BLaER1 (cell line): ENCODE data around the gene ARHGDIA.

Experiments
- H3K27ac ChIP-seq: shearing (Covaris generic); formaldehyde crosslinking; 2 replicates; pipeline ENCODE4 v1.8.1; 2022
- H3K27me3 ChIP-seq: shearing (Covaris generic); formaldehyde crosslinking; 2 replicates; pipeline ENCODE4 v1.8.1; 2022
- H3K36me3 ChIP-seq: shearing (Covaris generic); formaldehyde crosslinking; 2 replicates; pipeline ENCODE4 v1.8.1; 2022
- H3K4me1 ChIP-seq: shearing (Covaris generic); formaldehyde crosslinking; 2 replicates; pipeline ENCODE4 v1.8.1; 2022
- H3K4me2 ChIP-seq: shearing (Covaris generic); formaldehyde crosslinking; 2 replicates; pipeline ENCODE4 v1.8.1; 2022
- H3K4me3 ChIP-seq: shearing (Covaris generic); formaldehyde crosslinking; 2 replicates; pipeline ENCODE4 v1.8.1; 2022
- H3K9ac ChIP-seq: shearing (Covaris generic); formaldehyde crosslinking; 2 replicates; pipeline ENCODE4 v1.8.1; 2022
- H3K9me3 ChIP-seq: shearing (Covaris generic); formaldehyde crosslinking; 2 replicates; pipeline ENCODE4 v1.8.1; 2022
- H4K20me1 ChIP-seq: shearing (Covaris generic); formaldehyde crosslinking; 2 replicates; pipeline ENCODE4 v1.8.1; 2022
- Cebpa-rat ChIP-seq: shearing (Covaris generic); IDR thresholded peaks from 2 replicates; pipeline ENCODE4 v1.8.1; 2022

ARHGDIA gene

GRCh38 chr17:81906476-81907218 is 35.5 kb upstream of the ARHGDIA start:
- H4K20me1 ChIP-seq = peaks cover 77% of the 10 kb centered on the region
- H3K4me3 ChIP-seq = no peak overlapping the region
- H3K4me1 ChIP-seq = peaks cover 69% of the 10 kb centered on the region
- H3K27me3 ChIP-seq = peaks cover 28% of the 10 kb centered on the region
- TF ChIP-seq Cebpa-rat = no peak
- no peaks in the 10 kb centered on the region for H3K9me3 ChIP-seq
- no peak overlapping the region for H3K27ac ChIP-seq
- peaks cover 70% of the 10 kb centered on the region for H3K36me3 ChIP-seq
- no peak overlapping the region for H3K9ac ChIP-seq
- H3K4me2 ChIP-seq = no peak overlapping the region

DNA sequence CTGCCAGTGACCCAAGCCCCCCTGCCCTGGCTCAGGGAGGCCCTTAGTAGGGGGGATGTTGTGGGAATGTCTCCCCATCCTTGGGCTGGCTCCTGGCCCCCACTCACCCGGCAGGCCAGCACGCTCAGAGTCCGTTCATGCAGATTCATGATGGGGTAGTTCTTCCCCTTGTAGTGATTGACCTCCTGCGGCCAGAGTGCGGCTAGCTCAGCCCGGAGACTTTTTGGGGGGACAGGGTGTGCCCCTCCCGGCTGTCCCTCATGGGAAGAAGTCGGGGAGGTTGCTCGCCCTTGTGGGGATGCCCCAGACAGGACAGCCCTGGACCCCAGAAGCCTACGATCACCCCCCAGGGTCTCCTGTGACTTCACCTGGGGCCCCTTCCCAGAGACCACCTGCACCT is 34.9 kb upstream of the ARHGDIA start:
- Histone ChIP-seq H3K36me3 (peaks cover 74% of the 10 kb centered on the region), H3K4me3 (no peak overlapping the region), H3K4me1 (peaks cover 67% of the 10 kb centered on the region), H4K20me1 (peaks cover 81% of the 10 kb centered on the region), H3K9ac (no peak overlapping the region), H3K27me3 (peaks cover 35% of the 10 kb centered on the region), H3K27ac (no peak overlapping the region), H3K9me3 (no peaks in the 10 kb centered on the region), H3K4me2 (no peak overlapping the region; the same call in 1 of the 2 replicates)
- no peak for TF ChIP-seq Cebpa-rat

DNA sequence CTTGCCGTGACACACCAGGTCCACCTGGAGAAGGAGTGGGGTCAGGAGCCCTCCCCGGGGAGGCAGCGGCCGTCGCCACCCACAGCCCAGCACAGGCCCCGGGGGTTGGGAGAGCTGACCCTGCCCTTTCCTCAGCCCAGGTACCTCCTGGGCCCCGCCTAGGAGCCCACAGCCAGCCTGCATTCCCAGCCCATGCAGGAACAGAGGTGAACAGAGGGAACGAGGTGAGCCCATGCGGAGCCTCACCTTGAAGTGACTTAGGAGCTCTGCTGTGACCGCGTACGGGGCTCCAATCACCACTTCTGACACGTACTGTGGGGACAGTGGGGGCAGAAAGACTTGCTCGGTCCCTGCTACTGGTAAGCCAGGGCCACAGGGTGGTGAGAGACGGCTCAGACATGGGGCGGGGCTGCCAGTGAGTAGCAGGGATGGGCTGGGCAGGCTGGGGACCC is 34.3 kb upstream of the ARHGDIA start:
- TF ChIP-seq Cebpa-rat = no peak
- no peaks in the 10 kb centered on the region for H3K9me3 ChIP-seq
- no peak overlapping the region for H3K4me3 ChIP-seq
- no peak overlapping the region for H3K9ac ChIP-seq
- peaks cover 81% of the 10 kb centered on the region for H4K20me1 ChIP-seq
- H3K36me3 ChIP-seq = peaks cover 80% of the 10 kb centered on the region
- no peak overlapping the region for H3K27ac ChIP-seq
- peak overlapping the region; percentile 76 for H3K4me2 ChIP-seq
- peaks cover 64% of the 10 kb centered on the region for H3K4me1 ChIP-seq
- peaks cover 40% of the 10 kb centered on the region for H3K27me3 ChIP-seq

GRCh38 chr17:81904600-81905423 is 33.7 kb upstream of the ARHGDIA start:
- no peak for TF ChIP-seq Cebpa-rat
- Histone ChIP-seq H3K4me3 (no peak overlapping the region), H3K9me3 (no peaks in the 10 kb centered on the region), H3K36me3 (peaks cover 86% of the 10 kb centered on the region), H3K27me3 (peaks cover 43% of the 10 kb centered on the region), H3K4me1 (peaks cover 58% of the 10 kb centered on the region), H3K4me2 (peak overlapping the region; percentile 76), H3K27ac (no peak overlapping the region), H3K9ac (peak overlapping the region; percentile 14; the same call in 1 of the 2 replicates), H4K20me1 (peaks cover 81% of the 10 kb centered on the region)

DNA sequence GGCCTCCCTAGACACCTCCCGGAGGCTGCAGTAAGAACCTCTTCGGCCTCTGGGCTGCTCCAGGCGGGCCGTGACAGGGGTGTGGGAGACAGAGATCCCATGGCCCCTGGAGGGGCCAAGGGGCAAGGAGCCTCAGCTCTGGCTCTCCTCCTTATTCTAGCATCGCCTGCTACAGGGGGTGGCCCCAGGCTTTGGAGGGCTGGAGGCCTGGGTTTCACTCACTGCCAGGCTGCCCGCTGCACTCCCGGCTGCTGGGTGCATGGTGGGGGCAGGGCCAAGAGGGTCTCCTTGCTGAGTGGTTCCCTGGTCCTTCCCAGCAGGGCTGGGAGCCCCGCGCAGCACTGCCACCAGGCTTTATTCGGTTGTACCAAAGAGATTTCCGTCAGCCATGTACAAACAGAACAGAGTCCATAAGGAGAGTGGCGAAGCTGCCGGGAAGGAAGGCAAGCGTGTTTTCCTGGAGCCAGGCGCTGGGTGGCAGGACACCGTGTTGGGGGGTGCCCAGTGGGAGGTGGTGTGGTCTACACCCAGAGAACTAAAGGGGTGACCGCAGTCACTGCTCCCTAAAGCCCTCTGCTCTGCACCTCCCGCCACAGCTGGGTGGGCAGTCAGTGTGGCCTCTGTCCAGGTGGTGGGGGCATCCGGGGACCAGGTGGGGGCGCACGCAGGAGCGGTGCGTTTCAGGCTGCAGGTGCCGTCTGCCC is 32.9 kb upstream of the ARHGDIA start:
- Histone ChIP-seq H4K20me1 (peaks cover 82% of the 10 kb centered on the region), H3K4me1 (peaks cover 50% of the 10 kb centered on the region), H3K27me3 (peaks cover 43% of the 10 kb centered on the region), H3K9me3 (no peaks in the 10 kb centered on the region), H3K27ac (no peak overlapping the region), H3K4me3 (no peak overlapping the region), H3K36me3 (peaks cover 88% of the 10 kb centered on the region), H3K9ac (no peak overlapping the region), H3K4me2 (peak overlapping the region; percentile 76)
- TF ChIP-seq Cebpa-rat = no peak

- no peak overlapping the region for H3K9ac ChIP-seq
- H3K4me3 ChIP-seq = no peak overlapping the region
- no peaks in the 10 kb centered on the region for H3K9me3 ChIP-seq
- H3K27me3 ChIP-seq = peaks cover 43% of the 10 kb centered on the region
- H4K20me1 ChIP-seq = peaks cover 86% of the 10 kb centered on the region
- H3K4me1 ChIP-seq = peaks cover 48% of the 10 kb centered on the region
- no peak overlapping the region for H3K27ac ChIP-seq
- no peak for TF ChIP-seq Cebpa-rat
- H3K4me2 ChIP-seq = no peak overlapping the region
- H3K36me3 ChIP-seq = peaks cover 88% of the 10 kb centered on the region
Observed at GRCh38 chr17:81903415-81903831, 32.3 kb upstream of the ARHGDIA start.

DNA sequence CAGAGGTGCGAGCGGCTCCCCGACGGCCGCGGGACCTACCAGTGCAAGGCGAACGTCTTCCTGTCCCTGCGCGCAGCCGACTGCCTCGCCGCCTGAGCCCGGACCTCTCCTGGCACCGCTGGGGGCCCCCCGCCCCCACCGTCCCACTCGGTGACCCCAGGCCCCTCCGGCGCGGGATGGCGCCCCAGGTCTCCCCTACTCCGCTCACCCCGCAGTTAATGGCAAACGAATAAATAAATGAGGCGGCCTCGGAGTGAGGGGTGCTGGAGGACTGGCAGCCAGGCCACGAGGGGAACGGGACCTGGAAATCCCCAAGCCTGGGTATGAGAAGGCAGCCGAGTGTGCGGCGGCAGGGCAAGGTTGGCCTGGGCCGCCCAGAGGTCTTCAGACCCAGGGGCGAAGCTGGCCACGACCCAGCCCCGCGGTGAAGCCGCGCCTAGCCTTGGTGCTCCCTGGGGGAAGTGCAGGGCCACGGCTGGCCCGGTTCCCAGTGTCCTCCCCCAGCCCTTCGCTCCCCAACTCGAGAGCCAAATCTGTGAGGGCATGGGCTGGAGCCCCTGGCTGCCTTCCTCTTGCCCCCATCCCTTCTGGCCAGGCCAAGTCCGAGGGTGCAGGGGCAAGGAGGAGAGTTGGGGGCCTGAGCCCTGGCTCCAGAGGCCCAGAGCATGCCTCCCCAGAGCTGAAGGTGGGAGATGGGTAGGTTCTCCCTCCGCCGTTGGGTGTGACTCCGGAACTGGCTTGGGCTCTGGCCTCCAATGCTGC is 31.7 kb upstream of the ARHGDIA start:
- H3K4me2 ChIP-seq = peak overlapping the region; percentile 34; the same call in 1 of the 2 replicates
- TF ChIP-seq Cebpa-rat = no peak
- H3K4me1 ChIP-seq = peaks cover 42% of the 10 kb centered on the region
- H3K36me3 ChIP-seq = peaks cover 88% of the 10 kb centered on the region
- no peak overlapping the region for H3K27ac ChIP-seq
- peaks cover 86% of the 10 kb centered on the region for H4K20me1 ChIP-seq
- no peak overlapping the region for H3K4me3 ChIP-seq
- H3K27me3 ChIP-seq = peaks cover 43% of the 10 kb centered on the region
- H3K9me3 ChIP-seq = no peaks in the 10 kb centered on the region
- no peak overlapping the region for H3K9ac ChIP-seq

DNA sequence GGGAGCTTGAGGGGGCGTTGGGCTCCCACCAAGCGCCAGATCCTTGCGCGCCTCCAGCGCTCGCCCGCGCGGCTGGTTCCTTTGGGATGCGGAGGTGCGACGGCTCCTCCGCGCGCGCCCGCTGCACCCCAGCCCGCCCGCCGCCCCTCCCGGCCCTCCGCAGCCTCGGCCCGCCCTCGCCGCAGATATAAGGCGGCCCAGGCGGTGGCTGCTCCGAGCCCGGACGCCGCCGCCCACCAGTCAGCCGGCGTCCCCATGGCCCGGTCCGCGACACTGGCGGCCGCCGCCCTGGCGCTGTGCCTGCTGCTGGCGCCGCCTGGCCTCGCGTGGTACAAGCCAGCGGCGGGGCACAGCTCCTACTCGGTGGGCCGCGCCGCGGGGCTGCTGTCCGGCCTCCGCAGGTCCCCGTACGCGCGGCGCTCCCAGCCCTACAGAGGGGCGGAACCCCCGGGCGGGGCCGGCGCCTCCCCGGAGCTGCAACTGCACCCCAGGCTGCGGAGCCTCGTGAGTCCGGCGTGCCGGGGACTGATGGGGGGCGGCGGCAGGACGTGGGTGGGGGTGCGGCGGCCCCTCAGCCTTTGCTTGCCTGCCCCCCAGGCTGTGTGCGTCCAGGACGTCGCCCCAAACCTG is 31.0 kb upstream of the ARHGDIA start, which contains the start of gene NPB:
Gene NPB, plus strand, starts transcription at position 216 of the 630 bp plus-strand sequence. Its CDS starts 40 bp downstream, at position 256.
- Histone ChIP-seq H3K27ac (no peak within 1 kb of the TSS), H3K9ac (no peak within 1 kb of the TSS), H3K9me3 (no peaks in the 10 kb centered on the region), H4K20me1 (peaks cover 87% of the 10 kb centered on the region), H3K4me1 (peaks cover 38% of the 10 kb centered on the region), H3K27me3 (peaks cover 43% of the 10 kb centered on the region), H3K4me3 (no peak within 1 kb of the TSS), H3K4me2 (peak within 1 kb of the TSS; percentile 34; the same call in 1 of the 2 replicates), H3K36me3 (peaks cover 88% of the 10 kb centered on the region)
- no peak for TF ChIP-seq Cebpa-rat
